Astrocyte (in vitro differentiated cells and primary cell): ENCODE data around the gene SHOX. TPM values are rescaled to one million over a fixed set of nuclear protein-coding genes. Genes with fewer than 3 reads are reported as not detected.

ENCODE experiments used
- DNase-seq: peaks from one replicate; pipeline ENCODE4 v3.0.0-alpha.2; 2010; ENCODE audit warnings: low read depth
- FAIRE-seq: peaks from 2 replicates; lab custom pipeline; 2011; peaks lifted over from hg19 to GRCh38; lab: Jason Lieb, UNC
- H2AFZ ChIP-seq: 2 replicates; pipeline ENCODE4 v1.6.0; 2012; ENCODE audit warnings: low read depth, low read length, inconsistent platforms
- H3K27ac ChIP-seq: 2 replicates; pipeline ENCODE4 v1.5.1; 2011; ENCODE audit warnings: low read depth, low read length, inconsistent platforms
- H3K27me3 ChIP-seq: 2 replicates; pipeline ENCODE4 v1.6.0; 2011; ENCODE audit warnings: low read length, inconsistent platforms; ENCODE audit not compliant: insufficient read depth
- H3K36me3 ChIP-seq: 2 replicates; pipeline ENCODE4 v1.5.1; 2011; ENCODE audit warnings: low read length, inconsistent platforms; ENCODE audit not compliant: insufficient read depth
- H3K4me1 ChIP-seq: 2 replicates; pipeline ENCODE4 v1.5.1; 2011; ENCODE audit warnings: low read length, inconsistent platforms; ENCODE audit not compliant: insufficient read depth
- H3K4me2 ChIP-seq: 2 replicates; pipeline ENCODE4 v1.6.0; 2012; ENCODE audit warnings: low read length, inconsistent platforms
- H3K4me3 ChIP-seq: 2 replicates; pipeline ENCODE4 v1.5.1; 2011; ENCODE audit warnings: low read depth, mild to moderate bottlenecking, low read length, inconsistent platforms; ENCODE audit not compliant: insufficient read depth
- H3K79me2 ChIP-seq: 2 replicates; pipeline ENCODE4 v1.6.0; 2012; ENCODE audit warnings: mild to moderate bottlenecking, low read length, inconsistent platforms; ENCODE audit not compliant: insufficient read depth
- H3K9ac ChIP-seq: 2 replicates; pipeline ENCODE4 v1.6.0; 2012; ENCODE audit warnings: mild to moderate bottlenecking, low read length, inconsistent platforms
- H3K9me3 ChIP-seq: 2 replicates; pipeline ENCODE4 v1.5.1; 2012; ENCODE audit warnings: low read depth, mild to moderate bottlenecking, low read length, inconsistent platforms; ENCODE audit not compliant: insufficient read depth
- H4K20me1 ChIP-seq: 2 replicates; pipeline ENCODE4 v1.6.0; 2012; ENCODE audit warnings: low read length, inconsistent platforms; ENCODE audit not compliant: insufficient read depth
- H3K27ac Mint-ChIP-seq: one replicate; pipeline ENCODE4 v1.8.0; 2021; ENCODE audit warnings: mild to moderate bottlenecking, mixed read lengths; ENCODE audit not compliant: unreplicated experiment
- H3K27me3 Mint-ChIP-seq: one replicate; pipeline ENCODE4 v1.8.0; 2021; ENCODE audit warnings: low read depth, mixed read lengths; ENCODE audit not compliant: unreplicated experiment
- H3K36me3 Mint-ChIP-seq: one replicate; pipeline ENCODE4 v1.8.0; 2021; ENCODE audit warnings: low read depth, mixed read lengths; ENCODE audit not compliant: unreplicated experiment
- H3K4me1 Mint-ChIP-seq: one replicate; pipeline ENCODE4 v1.8.0; 2021; ENCODE audit warnings: low read depth, mixed read lengths; ENCODE audit not compliant: unreplicated experiment
- H3K4me3 Mint-ChIP-seq: one replicate; pipeline ENCODE4 v1.8.0; 2021; ENCODE audit warnings: mild to moderate bottlenecking, moderate library complexity, mixed read lengths; ENCODE audit not compliant: unreplicated experiment
- H3K9me3 Mint-ChIP-seq: one replicate; pipeline ENCODE4 v1.8.0; 2021; ENCODE audit warnings: mild to moderate bottlenecking, mixed read lengths; ENCODE audit not compliant: unreplicated experiment
- CTCF ChIP-seq: IDR thresholded peaks from 2 replicates; pipeline ENCODE4 v1.5.1; 2011; ENCODE audit warnings: low read depth, mild to moderate bottlenecking, inconsistent platforms, low read length, moderate library complexity; ENCODE audit not compliant: insufficient read depth
- EZH2 ChIP-seq: IDR thresholded peaks from 2 replicates; pipeline ENCODE4 v1.6.1; 2012; ENCODE audit warnings: mild to moderate bottlenecking, low read length, inconsistent platforms; ENCODE audit not compliant: insufficient read depth
- total RNA-seq: library from RNA; stranded (reverse); gene quantifications from 2 replicates; pipeline ENCODE4 v1.2.1, GENCODE V29; 2021

The SHOX gene
- total RNA-seq, 1 donor from 2014 or later = not detected

- H3K79me2 ChIP-seq = no peaks in the 10 kb centered on the region
- Mint-ChIP-seq H3K9me3 (peaks cover 8% of the 10 kb centered on the region), H3K27me3 (no peaks in the 10 kb centered on the region), H3K4me1 (no peaks in the 10 kb centered on the region), H3K36me3 (no peaks in the 10 kb centered on the region), H3K4me3 (no peak overlapping the region), H3K27ac (no peak overlapping the region)
- DNase-seq = no peak
- H2AFZ ChIP-seq = no peak overlapping the region
- H3K4me1 ChIP-seq = no peaks in the 10 kb centered on the region
- H3K4me3 ChIP-seq = no peak overlapping the region
- FAIRE-seq = no peak
- no peak overlapping the region for H3K4me2 ChIP-seq
- H4K20me1 ChIP-seq = no peaks in the 10 kb centered on the region
- TF ChIP-seq EZH2 (no peak), CTCF (no peak)
- H3K9me3 ChIP-seq = peaks cover 7% of the 10 kb centered on the region
- H3K36me3 ChIP-seq = no peaks in the 10 kb centered on the region
- no peak overlapping the region for H3K9ac ChIP-seq
- H3K27ac ChIP-seq = no peak overlapping the region
- H3K27me3 ChIP-seq = no peaks in the 10 kb centered on the region
Measured at GRCh38 chrX:663841-664240, 33.2 kb downstream of the SHOX start.

- Histone ChIP-seq H3K4me2 (no peak overlapping the region), H2AFZ (no peak overlapping the region), H3K27me3 (no peaks in the 10 kb centered on the region), H4K20me1 (no peaks in the 10 kb centered on the region), H3K27ac (no peak overlapping the region), H3K9ac (no peak overlapping the region), H3K79me2 (no peaks in the 10 kb centered on the region), H3K9me3 (peaks cover 8% of the 10 kb centered on the region), H3K4me1 (no peaks in the 10 kb centered on the region), H3K4me3 (no peak overlapping the region), H3K36me3 (no peaks in the 10 kb centered on the region)
- H3K4me3 Mint-ChIP-seq = no peak overlapping the region
- no peaks in the 10 kb centered on the region for H3K4me1 Mint-ChIP-seq
- TF ChIP-seq EZH2 (no peak), CTCF (no peak)
- DNase-seq = no peak
- no peaks in the 10 kb centered on the region for H3K36me3 Mint-ChIP-seq
- H3K27ac Mint-ChIP-seq = no peak overlapping the region
- no peak for FAIRE-seq
- H3K27me3 Mint-ChIP-seq = no peaks in the 10 kb centered on the region
- H3K9me3 Mint-ChIP-seq = peaks cover 14% of the 10 kb centered on the region
Measured at GRCh38 chrX:666762-667720, 36.5 kb downstream of the SHOX start.

GRCh38 chrX:670645-671044 lies 40.1 kb downstream of the SHOX start:
- Mint-ChIP-seq H3K4me3 (no peak overlapping the region), H3K27ac (no peak overlapping the region), H3K4me1 (no peaks in the 10 kb centered on the region), H3K9me3 (peaks cover 17% of the 10 kb centered on the region), H3K36me3 (no peaks in the 10 kb centered on the region), H3K27me3 (no peaks in the 10 kb centered on the region)
- no peak for FAIRE-seq
- Histone ChIP-seq H3K9me3 (peaks cover 8% of the 10 kb centered on the region), H2AFZ (no peak overlapping the region), H4K20me1 (no peaks in the 10 kb centered on the region), H3K4me3 (no peak overlapping the region), H3K9ac (no peak overlapping the region), H3K79me2 (no peaks in the 10 kb centered on the region), H3K27me3 (no peaks in the 10 kb centered on the region), H3K36me3 (no peaks in the 10 kb centered on the region), H3K27ac (no peak overlapping the region), H3K4me1 (no peaks in the 10 kb centered on the region), H3K4me2 (no peak overlapping the region)
- no peak for DNase-seq
- TF ChIP-seq CTCF = no peak
- TF ChIP-seq EZH2 = no peak
